K562 (cell line): ENCODE data around the gene COL8A2. TPM values are rescaled to one million over a fixed set of nuclear protein-coding genes. Genes with fewer than 3 reads are reported as not detected.
A peak's percentile ranks its signal among the peaks of the same experiment; 100 is the strongest.

ENCODE experiments used
- ARID1B ChIP-seq: fragments of 450-650 bp; IDR thresholded peaks from 2 replicates; pipeline ENCODE4 v1.6.1; 2016; ENCODE audit warnings: antibody characterized with exemption, mild to moderate bottlenecking, inconsistent platforms
- ATF1 ChIP-seq, 2 experiments: fragments of 450-650 bp in 1 of 2; IDR thresholded peaks; 2 replicates each; pipeline ENCODE4 v1.6.1; 2016; ENCODE audit warnings: missing compliant biosample characterization in 1 of 2, missing genetic modification characterization in 1 of 2
- BHLHE40 ChIP-seq: IDR thresholded peaks from 2 replicates; pipeline ENCODE4 v1.6.1; 2011; ENCODE audit warnings: low read length, improper control_type of control experiment
- CTBP1 ChIP-seq: fragments of 450-650 bp; IDR thresholded peaks from 2 replicates; pipeline ENCODE4 v1.6.1; 2016; ENCODE audit warnings: borderline replicate concordance
- ELF4 ChIP-seq: fragments of 450-650 bp; formaldehyde crosslinking; IDR thresholded peaks from 2 replicates; pipeline ENCODE4 v1.4.0; 2022; ENCODE audit warnings: missing genetic modification characterization
- EP400 ChIP-seq: fragments of 450-650 bp; IDR thresholded peaks from 2 replicates; pipeline ENCODE4 v1.6.1; 2017; ENCODE audit warnings: antibody characterized with exemption, mild to moderate bottlenecking, moderate library complexity
- ETS1 ChIP-seq: conservative IDR thresholded peaks from 2 replicates; pipeline ENCODE4 v1.6.1; 2011; ENCODE audit warnings: low read depth, mild to moderate bottlenecking, low read length; ENCODE audit not compliant: control insufficient read depth
- FOSL1 ChIP-seq: fragments of 200-800 bp; sonication (Bioruptor generic); conservative IDR thresholded peaks from 2 replicates; pipeline ENCODE4 v1.6.1; 2016; ENCODE audit warnings: missing genetic modification characterization, missing compliant biosample characterization
- FOXA3 ChIP-seq, 2 experiments: fragments of 450-650 bp in 1 of 2; sonication (generic) in 1 of 2; formaldehyde crosslinking; IDR thresholded peaks in 1 of 2; conservative IDR thresholded peaks in 1 of 2; 2 replicates each; pipeline versions ENCODE4 v1.4.0 to v1.8.0; 2020 to 2022; ENCODE audit warnings: mild to moderate bottlenecking in 2 of 2, missing genetic modification reagents in 1 of 2
- GATAD2B ChIP-seq: fragments of 450-650 bp; IDR thresholded peaks from 2 replicates; pipeline ENCODE4 v1.6.1; 2017; ENCODE audit warnings: mild to moderate bottlenecking, borderline replicate concordance
- JUN ChIP-seq, 2 experiments: sonication (generic) in 1 of 2; formaldehyde crosslinking in 1 of 2; IDR thresholded peaks; 2 replicates each; pipeline versions ENCODE4 v1.6.1 to v1.8.0; 2012 to 2022; ENCODE audit warnings: borderline replicate concordance in 2 of 2, mild to moderate bottlenecking in 2 of 2, improper control_type of control experiment in 1 of 2, low read depth in 1 of 2, low read length in 1 of 2, missing genetic modification reagents in 1 of 2
- KDM1A ChIP-seq, 2 experiments: fragments of 450-650 bp; IDR thresholded peaks; 2 replicates each; pipeline ENCODE4 v1.6.1; 2016; ENCODE audit warnings: mild to moderate bottlenecking in 2 of 2
- MAZ ChIP-seq, 2 experiments: fragments of 450-650 bp in 1 of 2; sonication (generic) in 1 of 2; formaldehyde crosslinking; IDR thresholded peaks in 1 of 2; conservative IDR thresholded peaks in 1 of 2; 2 replicates each; pipeline versions ENCODE4 v1.4.0 to v1.5.0; 2020; ENCODE audit warnings: mild to moderate bottlenecking in 1 of 2, missing genetic modification reagents in 1 of 2
- MEF2A ChIP-seq: IDR thresholded peaks from 2 replicates; pipeline ENCODE4 v1.6.1; 2011; ENCODE audit warnings: low read depth, mild to moderate bottlenecking, low read length, moderate library complexity; ENCODE audit not compliant: control insufficient read depth
- NFIC ChIP-seq: fragments of 450-650 bp; IDR thresholded peaks from 2 replicates; pipeline ENCODE4 v1.6.1; 2017; ENCODE audit warnings: mild to moderate bottlenecking, inconsistent platforms
- PHF8 ChIP-seq: fragments of 200-600 bp; sonication (generic); IDR thresholded peaks from 2 replicates; pipeline ENCODE4 v1.6.1; 2012; ENCODE audit warnings: mixed run types, mild to moderate bottlenecking, inconsistent platforms, low read length, moderate library complexity, borderline replicate concordance
- POLR2G ChIP-seq: fragments of 200-400 bp; formaldehyde crosslinking; IDR thresholded peaks from 2 replicates; pipeline ENCODE4 v1.6.1; 2017; ENCODE audit warnings: low read depth, mild to moderate bottlenecking, antibody characterized with exemption, low read length, moderate library complexity
- RBM34 ChIP-seq: fragments of 200-400 bp; formaldehyde crosslinking; IDR thresholded peaks from 2 replicates; pipeline ENCODE4 v1.6.1; 2018; ENCODE audit warnings: low read length, borderline replicate concordance; ENCODE audit not compliant: insufficient read depth
- SAFB2 ChIP-seq: fragments of 200-400 bp; formaldehyde crosslinking; IDR thresholded peaks from 2 replicates; pipeline ENCODE4 v1.6.1; 2018; ENCODE audit warnings: borderline replicate concordance, low read length, low read depth, moderate library complexity; ENCODE audit not compliant: severe bottlenecking
- SP1 ChIP-seq: sonication (generic); formaldehyde crosslinking; IDR thresholded peaks from 2 replicates; pipeline ENCODE4 v1.8.1; 2022; ENCODE audit warnings: mild to moderate bottlenecking, missing genetic modification reagents
- TBP ChIP-seq: optimal IDR thresholded peaks from 2 replicates; pipeline ENCODE3; 2011; ENCODE audit warnings: low read depth, low read length, improper control_type of control experiment
- TCF15 ChIP-seq: fragments of 250-450 bp; sonication (Bioruptor Pico); IDR thresholded peaks from 2 replicates; pipeline ENCODE4 v1.8.0; 2022; ENCODE audit warnings: moderate library complexity, mild to moderate bottlenecking, inconsistent platforms
- TCF7L2 ChIP-seq: fragments of 150-350 bp; IDR thresholded peaks from 2 replicates; pipeline ENCODE4 v1.6.1; 2016; ENCODE audit warnings: low read depth, mild to moderate bottlenecking, low read length, moderate library complexity
- TFAP4 ChIP-seq: sonication (generic); formaldehyde crosslinking; IDR thresholded peaks from 2 replicates; pipeline ENCODE4 v1.8.0; 2022; ENCODE audit warnings: missing genetic modification reagents, mild to moderate bottlenecking, moderate library complexity, borderline replicate concordance
- ZNF316 ChIP-seq: fragments of 450-650 bp; IDR thresholded peaks from 2 replicates; pipeline ENCODE4 v1.6.1; 2016
- ZNF695 ChIP-seq: fragments of 450-650 bp; formaldehyde crosslinking; IDR thresholded peaks from 2 replicates; pipeline ENCODE4 v1.4.0; 2020; ENCODE audit warnings: mild to moderate bottlenecking, moderate library complexity
- polyA plus RNA-seq, 8 experiments: library from polyadenylated mRNA; depleted of rRNA in 4 of 8; stranded (reverse) in 5 of 8; unstranded in 3 of 8; fragments of >200 nt; fragmentation: Nextera tagmentation in 2 of 8; fragmentation: Illumina TruSeq in 1 of 8; extraction: Ambion mirVana in 2 of 8; extraction: Trizol in 1 of 8; gene quantifications; 2 replicates each; pipeline versions ENCODE4 v1.2.1 to v1.2.3, GENCODE V29; 2011 to 2014; ENCODE audit warnings: inconsistent platforms in 1 of 8, missing spikeins in 1 of 8
- total RNA-seq, 7 experiments: library from RNA; depleted of rRNA in 6 of 7; stranded (reverse); fragments of >200 nt in 6 of 7; fragmentation: Illumina TruSeq in 2 of 7; extraction: Trizol in 2 of 7; gene quantifications; 2 replicates each; pipeline versions ENCODE4 v1.2.1 to v1.2.3, GENCODE V29; 2011 to 2021; ENCODE audit warnings: low replicate concordance in 1 of 7

The COL8A2 gene
- total and polyA plus RNA-seq, 9 of the 15 experiments (the other 6 are each of a cell fraction or from before 2014, with no cell fraction given): 0.03 to 0.14 (median 0.04) TPM; not detected in 5

GRCh38 chr1:36150296-36151133 is 25.5 kb upstream of the COL8A2 start (continued):
- TF ChIP-seq RBM34: no peak
- TF ChIP-seq MEF2A: no peak
- no peak for TF ChIP-seq SAFB2
- TF ChIP-seq TCF15 (CRISPR knock-in tag): no peak
- TF ChIP-seq CTBP1: peak; percentile 79; the same call in 1 of the 2 replicates
- peak; percentile 74 for TF ChIP-seq FOSL1 (tag)
- peak; percentile 85 for TF ChIP-seq POLR2G
- 0 out of 2 replicates have a peak, but pooled peaks have one; percentile 30 for TF ChIP-seq ZNF695 (CRISPR knock-in tag)
- TF ChIP-seq EP400: no peak; the same call in 1 of the 2 replicates
- peak; percentile 67; the same call in 1 of the 2 replicates for TF ChIP-seq SP1 (CRISPR knock-in tag)
- TF ChIP-seq ARID1B: peak; percentile 57
- peak in 1 of 2 experiments; percentile 81; a peak in 3 of 4 replicates for TF ChIP-seq MAZ (CRISPR knock-in tag; conservative IDR thresholded peaks at IDR 0.05 in 1 of 2, IDR thresholded peaks at IDR 0.05 in 1 of 2)
- no peak for TF ChIP-seq ELF4 (CRISPR knock-in tag)
- no peak for TF ChIP-seq JUN (IDR thresholded peaks at IDR 0.05; ENCODE audit: borderline replicate concordance, low read depth, low read length)
- TF ChIP-seq JUN (CRISPR knock-in tag; IDR thresholded peaks at IDR 0.05; ENCODE audit: borderline replicate concordance): 0 out of 2 replicates have a peak, but pooled peaks have one; percentile 65
- no peak for TF ChIP-seq FOXA3 (CRISPR knock-in tag; conservative IDR thresholded peaks at IDR 0.05 in 1 of 2, IDR thresholded peaks at IDR 0.05 in 1 of 2)
- TF ChIP-seq TBP: peak; percentile 77
- peak; percentile 87 for TF ChIP-seq TFAP4 (CRISPR knock-in tag)
- TF ChIP-seq TCF7L2: no peak
- peak; percentile 53; the same call in 1 of the 2 replicates for TF ChIP-seq PHF8
- TF ChIP-seq ETS1: peak; percentile 59
- peak; percentile 59 for TF ChIP-seq BHLHE40
- no peak for TF ChIP-seq NFIC
- no peak for TF ChIP-seq ATF1 (CRISPR knock-in tag; IDR thresholded peaks at IDR 0.05)
- TF ChIP-seq ATF1 (tag; IDR thresholded peaks at IDR 0.05): no peak
- no peak for TF ChIP-seq GATAD2B
- no peak for TF ChIP-seq KDM1A (IDR thresholded peaks at IDR 0.05)
- peak; percentile 75 for TF ChIP-seq ZNF316
